HEK293T (cell line): ENCODE data around the gene CCDC171.

Experiments used
- ARNT ChIP-seq: fragments of 450-650 bp; IDR thresholded peaks from 2 replicates; pipeline ENCODE4 v1.6.1; 2017; ENCODE audit warnings: mild to moderate bottlenecking
- CTBP1 ChIP-seq: fragments of 450-650 bp; IDR thresholded peaks from 2 replicates; pipeline ENCODE4 v1.6.1; 2016; ENCODE audit warnings: borderline replicate concordance
- ELF4 ChIP-seq: fragments of 450-650 bp; IDR thresholded peaks from 2 replicates; pipeline ENCODE4 v1.6.1; 2017; ENCODE audit warnings: antibody characterized with exemption
- FOXA1 ChIP-seq: fragments of 450-650 bp; IDR thresholded peaks from 2 replicates; pipeline ENCODE4 v1.6.1; 2016; ENCODE audit warnings: mild to moderate bottlenecking
- FOXM1 ChIP-seq: fragments of 450-650 bp; IDR thresholded peaks from 2 replicates; pipeline ENCODE4 v1.6.1; 2017; ENCODE audit warnings: mild to moderate bottlenecking, borderline replicate concordance
- NFRKB ChIP-seq: fragments of 450-650 bp; IDR thresholded peaks from 2 replicates; pipeline ENCODE4 v1.6.1; 2016; ENCODE audit warnings: mild to moderate bottlenecking, moderate library complexity
- SP1 ChIP-seq: fragments of 450-650 bp; IDR thresholded peaks from 2 replicates; pipeline ENCODE4 v1.6.1; 2017
- SUZ12 ChIP-seq: fragments of 450-650 bp; IDR thresholded peaks from 2 replicates; pipeline ENCODE4 v1.6.1; 2016; ENCODE audit warnings: mild to moderate bottlenecking
- ZNF384 ChIP-seq: fragments of 450-650 bp; IDR thresholded peaks from 2 replicates; pipeline ENCODE4 v1.6.1; 2016

DNA sequence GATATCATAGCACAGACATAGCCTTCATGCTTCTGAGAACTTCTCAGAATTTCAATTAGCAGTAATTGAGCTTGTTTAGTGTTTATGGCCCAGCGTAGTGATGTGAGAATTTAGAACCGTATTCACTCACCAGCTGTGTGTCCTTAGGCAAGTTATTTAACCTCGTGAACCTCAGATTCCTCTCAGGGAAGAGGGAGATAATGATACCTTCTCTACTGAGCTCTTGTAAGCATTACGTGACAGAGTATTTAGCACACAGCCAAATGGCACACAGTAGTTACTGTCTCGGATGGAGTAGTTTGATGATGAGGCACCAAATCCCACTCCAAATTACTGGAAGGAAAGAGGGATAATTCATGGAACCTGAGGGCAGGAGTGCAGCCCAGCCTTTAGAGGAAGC lies 429.3 kb downstream of the CCDC171 start:
- TF ChIP-seq CTBP1 (no peak), ELF4 (no peak), SP1 (no peak), ARNT (no peak), FOXM1 (no peak), SUZ12 (no peak), NFRKB (no peak), ZNF384 (no peak), FOXA1 (no peak)
